Mesenchymal stem cell (in vitro differentiated cells and primary cell): Measurements from ENCODE around the gene FAM168A. TPM values are rescaled to one million over a fixed set of nuclear protein-coding genes. Genes with fewer than 3 reads are reported as not detected.
A peak's percentile ranks its signal among the peaks of the same experiment; 100 is the strongest.

Source experiments
- DNase-seq: peaks from one replicate; pipeline ENCODE4 v3.0.0-alpha.2; 2013
- H2AFZ ChIP-seq: one replicate; pipeline ENCODE4 v1.6.1; 2013; ENCODE audit warnings: low read depth, mild to moderate bottlenecking, control low read depth, inconsistent platforms, low read length, moderate library complexity
- H2AK5ac ChIP-seq: 2 replicates; pipeline ENCODE4 v1.6.1; 2013; ENCODE audit warnings: low read length, moderate library complexity, mild to moderate bottlenecking, inconsistent platforms; ENCODE audit not compliant: severe bottlenecking
- H2BK120ac ChIP-seq: one replicate; pipeline ENCODE4 v1.6.1; 2013; ENCODE audit warnings: low read depth, mild to moderate bottlenecking, inconsistent platforms, low read length, moderate library complexity
- H2BK12ac ChIP-seq, 2 experiments: one replicate each; pipeline ENCODE4 v1.6.1; 2013; ENCODE audit warnings: inconsistent platforms in 2 of 2, low read length in 2 of 2, mild to moderate bottlenecking in 2 of 2, moderate library complexity in 2 of 2, control low read depth in 1 of 2
- H2BK15ac ChIP-seq: one replicate; pipeline ENCODE4 v1.6.1; 2013; ENCODE audit warnings: mild to moderate bottlenecking, low read depth, inconsistent platforms; ENCODE audit not compliant: poor library complexity, severe bottlenecking
- H2BK5ac ChIP-seq: 2 replicates; pipeline ENCODE4 v1.6.1; 2013; ENCODE audit warnings: low read depth, mild to moderate bottlenecking, low read length, control low read depth, inconsistent platforms; ENCODE audit not compliant: poor library complexity, severe bottlenecking
- H3K14ac ChIP-seq, 2 experiments: one replicate each; pipeline ENCODE4 v1.6.1; 2013; ENCODE audit warnings: inconsistent platforms in 2 of 2, low read length in 2 of 2, control low read depth in 1 of 2, mild to moderate bottlenecking in 1 of 2, moderate library complexity in 1 of 2
- H3K18ac ChIP-seq, 2 experiments: one replicate each; pipeline ENCODE4 v1.6.1; 2013; ENCODE audit warnings: inconsistent platforms in 2 of 2, low read length in 2 of 2, control low read depth in 1 of 2, low read depth in 1 of 2, mild to moderate bottlenecking in 1 of 2
- H3K23ac ChIP-seq, 2 experiments: one replicate each; pipeline ENCODE4 v1.6.1; 2013; ENCODE audit warnings: inconsistent platforms in 2 of 2, low read length in 2 of 2, mild to moderate bottlenecking in 2 of 2, moderate library complexity in 2 of 2, control low read depth in 1 of 2
- H3K27ac ChIP-seq: 2 replicates; pipeline ENCODE4 v1.5.1; 2013; ENCODE audit warnings: mild to moderate bottlenecking, moderate library complexity, low read length, control low read depth, inconsistent platforms; ENCODE audit not compliant: poor library complexity, severe bottlenecking
- H3K27me3 ChIP-seq, 2 experiments: 2 replicates each; pipeline versions ENCODE4 v1.6.1 to v1.7.0; 2013; ENCODE audit warnings: low read length in 2 of 2, mild to moderate bottlenecking in 2 of 2, moderate library complexity in 2 of 2, control low read depth in 1 of 2, inconsistent platforms in 1 of 2; ENCODE audit not compliant: control insufficient read depth in 1 of 2, insufficient read depth in 1 of 2
- H3K36me3 ChIP-seq, 2 experiments: 2 replicates each; pipeline versions ENCODE4 v1.6.1 to v1.7.0; 2013; ENCODE audit warnings: low read length in 2 of 2, control low read depth in 1 of 2, inconsistent platforms in 1 of 2, low read depth in 1 of 2, mild to moderate bottlenecking in 1 of 2; ENCODE audit not compliant: insufficient read depth in 2 of 2, control insufficient read depth in 1 of 2
- H3K4ac ChIP-seq, 2 experiments: one replicate each; pipeline ENCODE4 v1.6.1; 2013; ENCODE audit warnings: inconsistent platforms in 2 of 2, low read length in 2 of 2, mild to moderate bottlenecking in 2 of 2, moderate library complexity in 2 of 2, control low read depth in 1 of 2, low read depth in 1 of 2
- H3K4me1 ChIP-seq: 2 replicates; pipeline ENCODE4 v1.6.1; 2013; ENCODE audit warnings: low read depth, low read length, control low read depth; ENCODE audit not compliant: control insufficient read depth, insufficient read depth
- H3K4me2 ChIP-seq: 2 replicates; pipeline ENCODE4 v1.6.1; 2013; ENCODE audit warnings: low read length, mild to moderate bottlenecking, inconsistent platforms; ENCODE audit not compliant: poor library complexity, severe bottlenecking
- H3K4me3 ChIP-seq, 2 experiments: 2 replicates each; pipeline versions ENCODE4 v1.5.1 to v1.7.0; 2013; ENCODE audit warnings: low read length in 2 of 2, mild to moderate bottlenecking in 2 of 2, control low read depth in 1 of 2, low read depth in 1 of 2; ENCODE audit not compliant: insufficient read depth in 1 of 2
- H3K79me1 ChIP-seq: replicated peaks from 2 replicates; pipeline ENCODE4 v1.6.1; 2013; ENCODE audit warnings: mild to moderate bottlenecking, control low read depth, low read length, inconsistent platforms; ENCODE audit not compliant: poor library complexity, severe bottlenecking
- H3K9ac ChIP-seq: 2 replicates; pipeline ENCODE4 v1.7.0; 2013; ENCODE audit warnings: mild to moderate bottlenecking, low read length, moderate library complexity
- H3K9me3 ChIP-seq: 2 replicates; pipeline ENCODE4 v1.7.0; 2013; ENCODE audit warnings: mild to moderate bottlenecking, low read length; ENCODE audit not compliant: control insufficient read depth
- H4K8ac ChIP-seq: one replicate; pipeline ENCODE4 v1.6.1; 2013; ENCODE audit warnings: inconsistent platforms, mild to moderate bottlenecking, low read length, moderate library complexity
- H4K91ac ChIP-seq: one replicate; pipeline ENCODE4 v1.6.1; 2013; ENCODE audit warnings: mild to moderate bottlenecking, low read length, inconsistent platforms
- WGBS: methylation state at CpG from one replicate; pipeline ENCODE4 v1.1.7; 2013; ENCODE audit warnings: mixed read lengths; 5-methylcytosine and 5-hydroxymethylcytosine counted together
- polyA plus RNA-seq, 2 experiments: library from polyadenylated mRNA; stranded (reverse); fragments of 200-250 nt; gene quantifications; one replicate each; pipeline ENCODE4 v1.2.3, GENCODE V29; 2013

Gene FAM168A
- polyA plus RNA-seq (2013, experiment 1 of 2): 22.5 TPM
- polyA plus RNA-seq (2013, experiment 2 of 2): 20.6 TPM

GRCh38 chr11:73597956-73598718, at the start of gene FAM168A:
Gene FAM168A, minus strand, starts transcription at chr11:73598112. Its CDS starts 129,638 bp downstream, at chr11:73468474.
- WGBS: under 1% methylated on average over 55 of the region's 64 CpGs
- Histone ChIP-seq H4K91ac (peak within 1 kb of the TSS; percentile 91), H3K36me3 (no peaks in the 10 kb centered on the region), H2AK5ac (no peak within 1 kb of the TSS), H4K8ac (peak within 1 kb of the TSS; percentile 96), H2BK5ac (peak within 1 kb of the TSS; percentile 53), H3K9me3 (no peaks in the 10 kb centered on the region), H2AFZ (peak within 1 kb of the TSS; percentile 100), H3K4ac (peak within 1 kb of the TSS; percentile 67 to 97), H3K9ac (peak within 1 kb of the TSS; percentile 90), H3K18ac (peak within 1 kb of the TSS; percentile 98 to 99), H2BK15ac (peak within 1 kb of the TSS; percentile 50), H3K4me1 (peaks cover 9% of the 10 kb centered on the region), H3K4me2 (peak within 1 kb of the TSS; percentile 75), H3K23ac (peak within 1 kb of the TSS in 1 of 2 experiments; percentile 100), H3K14ac (peak within 1 kb of the TSS; percentile 65 to 100), H3K27me3 (no peaks in the 10 kb centered on the region), H3K4me3 (peak within 1 kb of the TSS; percentile 89 to 98), H2BK120ac (peak within 1 kb of the TSS; percentile 87), H2BK12ac (peak within 1 kb of the TSS; percentile 19 to 92), H3K79me1 (peaks cover 15% of the 10 kb centered on the region), H3K27ac (peak within 1 kb of the TSS; percentile 80)
- DNase-seq: peak; percentile 98

GRCh38 chr11:73647459-73648100, 49.7 kb upstream of the FAM168A start:
- WGBS: 19% methylated on average over 18 of the region's 23 CpGs
- Histone ChIP-seq H3K4me1 (peaks cover 14% of the 10 kb centered on the region), H3K4me3 (peak overlapping the region in 1 of 2 experiments; percentile 60), H3K18ac (no peak overlapping the region), H3K9me3 (no peaks in the 10 kb centered on the region), H2BK15ac (no peak overlapping the region), H3K9ac (peak overlapping the region; percentile 30), H3K36me3 (no peaks in the 10 kb centered on the region), H3K14ac (no peak overlapping the region), H2BK120ac (no peak overlapping the region), H3K27ac (no peak overlapping the region), H3K4me2 (peak overlapping the region; percentile 36), H3K23ac (no peak overlapping the region), H3K4ac (no peak overlapping the region), H3K27me3 (peaks cover 25 to 51% of the 10 kb centered on the region in 2 experiments), H2BK12ac (no peak overlapping the region), H4K8ac (no peak overlapping the region), H2AFZ (no peak overlapping the region), H2BK5ac (no peak overlapping the region), H2AK5ac (no peak overlapping the region), H3K79me1 (no peaks in the 10 kb centered on the region), H4K91ac (no peak overlapping the region)
- DNase-seq: peak; percentile 80

- Histone ChIP-seq H2BK120ac (no peak within 1 kb of the TSS), H2BK15ac (no peak within 1 kb of the TSS), H3K14ac (no peak within 1 kb of the TSS), H4K91ac (no peak within 1 kb of the TSS), H3K9ac (peak within 1 kb of the TSS; percentile 58), H3K27ac (no peak within 1 kb of the TSS), H2BK12ac (peak within 1 kb of the TSS in 1 of 2 experiments; percentile 33), H2AFZ (peak within 1 kb of the TSS; percentile 92), H2AK5ac (no peak within 1 kb of the TSS), H3K4ac (no peak within 1 kb of the TSS), H3K27me3 (peaks cover 25 to 43% of the 10 kb centered on the region in 2 experiments), H3K4me3 (peak within 1 kb of the TSS in 1 of 2 experiments; percentile 58), H3K4me1 (peaks cover 10% of the 10 kb centered on the region), H3K36me3 (no peaks in the 10 kb centered on the region), H3K23ac (peak within 1 kb of the TSS in 1 of 2 experiments; percentile 18), H2BK5ac (no peak within 1 kb of the TSS), H3K18ac (peak within 1 kb of the TSS in 1 of 2 experiments; percentile 79), H3K9me3 (no peaks in the 10 kb centered on the region), H4K8ac (peak within 1 kb of the TSS; percentile 47), H3K79me1 (no peaks in the 10 kb centered on the region), H3K4me2 (no peak within 1 kb of the TSS)
- DNase-seq: no peak
- WGBS: 15% methylated on average over 23 of the region's 26 CpGs
Measured at GRCh38 chr11:73645972-73646631, 48.2 kb upstream of the FAM168A start, which contains the start of gene PLEKHB1. Gene PLEKHB1, plus strand, starts transcription at chr11:73646581. Its CDS starts 28 bp downstream, at chr11:73646609.
